Neural progenitor cell (in vitro differentiated cells): Measurements from ENCODE around the gene HNRNPCL4. TPM values are rescaled to one million over a fixed set of nuclear protein-coding genes. Genes with fewer than 3 reads are reported as not detected.
"Not testable (repeated sequence)": the region's sequence is repeated elsewhere in the genome, so short reads cannot be mapped to it uniquely, and the experiment has no call there.

Experiments
- DNase-seq: peaks from one replicate; pipeline ENCODE4 v3.0.0-alpha.2; 2016; ENCODE audit warnings: low spot score
- H2AFZ ChIP-seq: fragments of 200-600 bp; sonication (generic); replicated peaks from 2 replicates; pipeline ENCODE4 v1.6.1; 2016; ENCODE audit warnings: antibody characterized with exemption
- H3F3A ChIP-seq: fragments of 200-600 bp; sonication (generic); 2 replicates; pipeline ENCODE4 v1.6.1; 2016; ENCODE audit warnings: antibody characterized with exemption, low read depth
- H3K27ac ChIP-seq: fragments of 200-600 bp; sonication (generic); 2 replicates; pipeline ENCODE4 v1.5.1; 2016; ENCODE audit warnings: mild to moderate bottlenecking
- H3K27me3 ChIP-seq: fragments of 200-600 bp; sonication (generic); 2 replicates; pipeline ENCODE4 v1.6.1; 2016; ENCODE audit warnings: mild to moderate bottlenecking, moderate library complexity
- H3K36me3 ChIP-seq: fragments of 200-600 bp; sonication (generic); 2 replicates; pipeline ENCODE4 v1.5.1; 2016
- H3K4me1 ChIP-seq: fragments of 200-600 bp; sonication (generic); 2 replicates; pipeline ENCODE4 v1.6.1; 2016; ENCODE audit warnings: mixed run types
- H3K4me2 ChIP-seq: fragments of 200-600 bp; sonication (generic); 2 replicates; pipeline ENCODE4 v1.6.1; 2016
- H3K4me3 ChIP-seq: fragments of 200-600 bp; sonication (generic); 2 replicates; pipeline ENCODE4 v1.5.1; 2016
- H3K79me2 ChIP-seq: fragments of 200-600 bp; sonication (generic); 2 replicates; pipeline ENCODE4 v1.6.1; 2016; ENCODE audit warnings: low read depth
- H3K9ac ChIP-seq: fragments of 200-600 bp; sonication (generic); 2 replicates; pipeline ENCODE4 v1.6.1; 2016
- H3K9me3 ChIP-seq: fragments of 200-600 bp; sonication (generic); 2 replicates; pipeline ENCODE4 v1.5.1; 2016; ENCODE audit warnings: low read depth
- H4K20me1 ChIP-seq: fragments of 200-600 bp; sonication (generic); 2 replicates; pipeline ENCODE4 v1.6.1; 2016; ENCODE audit warnings: low read depth
- H3K27ac Mint-ChIP-seq: 3 replicates; pipeline ENCODE4 v1.8.0; 2021; ENCODE audit warnings: mixed read lengths
- H3K27me3 Mint-ChIP-seq: 2 replicates; pipeline ENCODE4 v1.8.0; 2022; ENCODE audit warnings: low read depth, mild to moderate bottlenecking, inconsistent platforms, moderate library complexity, mixed read lengths; ENCODE audit not compliant: insufficient read depth
- H3K36me3 Mint-ChIP-seq: 3 replicates; pipeline ENCODE4 v1.8.0; 2021; ENCODE audit warnings: mixed read lengths
- H3K4me1 Mint-ChIP-seq: 3 replicates; pipeline ENCODE4 v1.8.0; 2021; ENCODE audit warnings: mixed read lengths
- H3K4me3 Mint-ChIP-seq: 3 replicates; pipeline ENCODE4 v1.8.0; 2021; ENCODE audit warnings: mild to moderate bottlenecking, moderate library complexity, mixed read lengths
- H3K9me3 Mint-ChIP-seq: 3 replicates; pipeline ENCODE4 v1.8.0; 2020; ENCODE audit warnings: mixed read lengths
- total RNA-seq: library from RNA; depleted of rRNA; stranded (reverse); fragments of >200 nt; gene quantifications from 2 replicates; pipeline ENCODE4 v1.2.3, GENCODE V29; 2015; ENCODE audit warnings: low replicate concordance

The HNRNPCL4 gene
- not detected in 2 replicates for total RNA-seq

- not testable (repeated sequence) for H3K9ac ChIP-seq, H3K4me1 Mint-ChIP-seq, H3K4me1 ChIP-seq, H3F3A ChIP-seq, H3K36me3 Mint-ChIP-seq, H3K4me2 ChIP-seq, H3K4me3 ChIP-seq, H3K4me3 Mint-ChIP-seq, H2AFZ ChIP-seq, H3K9me3 Mint-ChIP-seq, H3K79me2 ChIP-seq, H3K27me3 Mint-ChIP-seq, H3K27ac ChIP-seq, H4K20me1 ChIP-seq, DNase-seq, H3K36me3 ChIP-seq, H3K27ac Mint-ChIP-seq, H3K27me3 ChIP-seq, H3K9me3 ChIP-seq
These were observed at the start of gene HNRNPCL4 for GRCh38 chr1:13165531-13165930. TSS of gene HNRNPCL4 (minus strand) at chr1:13165631. CDS start at chr1:13165467, 164 bp downstream.

DNA sequence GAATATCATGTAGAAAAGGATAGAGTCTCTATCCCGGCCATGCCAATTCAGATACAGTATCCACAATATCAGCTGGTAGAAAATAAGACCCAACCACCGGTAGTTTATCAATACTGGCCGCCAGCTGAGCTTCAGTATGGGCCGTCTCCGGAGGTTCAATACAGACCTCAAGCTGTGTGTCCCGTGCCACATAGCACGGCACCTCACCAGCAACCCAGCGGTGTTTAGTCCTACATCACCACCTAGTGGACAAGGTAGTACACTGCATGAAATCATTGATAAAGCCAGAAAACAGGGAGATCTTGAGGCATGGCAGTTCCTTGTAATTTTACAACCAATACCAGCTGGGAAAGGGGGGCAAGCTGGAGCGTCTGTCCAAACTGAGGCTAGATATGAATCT lies 43.3 kb upstream of the HNRNPCL4 start:
- H3K27ac ChIP-seq, H3F3A ChIP-seq, H3K9me3 ChIP-seq, DNase-seq, H3K27me3 ChIP-seq, H3K36me3 Mint-ChIP-seq, H3K4me3 ChIP-seq, H3K27me3 Mint-ChIP-seq, H4K20me1 ChIP-seq, H3K4me3 Mint-ChIP-seq, H3K4me2 ChIP-seq, H3K9me3 Mint-ChIP-seq, H3K9ac ChIP-seq, H3K27ac Mint-ChIP-seq, H3K36me3 ChIP-seq, H3K4me1 Mint-ChIP-seq, H3K4me1 ChIP-seq, H3K79me2 ChIP-seq, H2AFZ ChIP-seq: not testable (repeated sequence)

DNA sequence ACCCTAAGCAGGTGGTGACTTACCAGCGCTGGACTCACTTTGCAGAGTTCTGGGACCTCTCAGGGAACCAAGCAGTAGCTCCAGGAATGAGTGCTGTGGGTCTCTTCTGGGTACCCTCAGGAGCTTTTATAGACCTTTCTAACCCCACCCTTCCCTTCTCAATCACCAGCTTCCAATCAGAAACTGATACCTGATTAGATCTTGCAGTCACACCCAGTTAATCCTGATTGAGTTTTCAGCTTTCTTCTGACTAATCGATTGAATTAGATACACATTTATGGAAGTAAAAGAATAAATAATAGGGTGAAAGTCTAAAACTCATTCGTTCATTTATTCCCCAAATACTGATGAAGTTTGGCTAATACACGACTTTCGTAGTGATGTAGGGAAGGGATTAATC lies 35.9 kb upstream of the HNRNPCL4 start, which contains the start of gene PRAMEF13:
PRAMEF13 (minus strand) TSS at position 101 of the 400 bp plus-strand sequence. CDS start 1,820 bp downstream, outside the sequence.
- not testable (repeated sequence) for H3F3A ChIP-seq, H3K9me3 Mint-ChIP-seq, H4K20me1 ChIP-seq, H3K27me3 Mint-ChIP-seq, H3K79me2 ChIP-seq, H3K4me1 Mint-ChIP-seq, H3K4me1 ChIP-seq, H3K9me3 ChIP-seq, H3K9ac ChIP-seq, H3K36me3 Mint-ChIP-seq, H3K36me3 ChIP-seq, H3K4me3 Mint-ChIP-seq, H3K4me3 ChIP-seq, H3K27me3 ChIP-seq, H3K27ac Mint-ChIP-seq, DNase-seq, H3K4me2 ChIP-seq, H2AFZ ChIP-seq, H3K27ac ChIP-seq

DNA sequence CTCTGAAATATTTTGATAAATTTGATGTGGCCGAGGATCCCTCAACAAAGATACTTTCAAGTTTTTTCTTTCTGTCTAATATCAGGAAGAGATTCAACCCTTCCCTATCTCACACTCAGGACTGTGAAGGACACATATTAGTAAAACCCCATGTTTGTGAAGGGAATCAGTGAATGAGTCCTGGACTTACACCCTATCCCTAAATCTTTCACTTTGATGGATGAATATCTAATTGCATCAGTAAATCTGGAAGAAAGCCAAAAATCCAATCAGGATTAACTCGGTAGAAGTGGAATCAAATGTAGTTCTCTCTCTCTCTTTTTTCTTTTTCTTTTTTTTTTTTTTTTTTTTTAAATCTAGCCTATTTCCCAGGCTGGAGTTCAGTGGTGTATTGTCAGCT lies 6.1 kb upstream of the HNRNPCL4 start, which contains the start of gene PRAMEF9:
PRAMEF9 (plus strand) TSS at position 301 of the 400 bp plus-strand sequence. CDS start 3,433 bp downstream, outside the sequence.
- H3K27ac Mint-ChIP-seq, H3K27me3 ChIP-seq, H3K4me3 ChIP-seq, H3K4me2 ChIP-seq, H3K9me3 Mint-ChIP-seq, H3K27me3 Mint-ChIP-seq, H3K4me3 Mint-ChIP-seq, H3K9ac ChIP-seq, H2AFZ ChIP-seq, H3F3A ChIP-seq, H4K20me1 ChIP-seq, H3K9me3 ChIP-seq, H3K79me2 ChIP-seq, H3K4me1 ChIP-seq, H3K4me1 Mint-ChIP-seq, H3K27ac ChIP-seq, H3K36me3 ChIP-seq, DNase-seq, H3K36me3 Mint-ChIP-seq: not testable (repeated sequence)

DNA sequence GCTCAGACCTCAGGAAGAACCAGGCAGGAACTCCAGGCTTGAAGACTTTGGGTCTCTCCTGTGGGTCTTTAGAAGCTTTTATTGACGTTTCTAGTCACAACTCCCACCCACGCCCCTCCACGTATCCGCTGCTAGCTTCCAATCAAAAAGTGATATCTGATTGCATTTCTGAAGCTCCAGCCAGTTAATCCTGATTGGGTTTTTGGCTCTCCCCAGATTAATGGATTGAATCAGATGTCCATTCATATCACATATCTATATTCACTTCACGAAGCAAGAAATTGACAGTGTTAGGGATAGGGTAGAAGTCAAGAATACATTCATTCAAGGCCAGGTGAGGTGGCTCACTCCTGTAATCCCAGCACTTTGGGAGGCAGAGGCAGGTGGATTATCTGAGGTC lies 9.5 kb downstream of the HNRNPCL4 start, which contains the start of gene PRAMEF26:
PRAMEF26 (minus strand) TSS at position 101 of the 400 bp plus-strand sequence. CDS start 2,914 bp downstream, outside the sequence.
- not testable (repeated sequence) for H3K36me3 ChIP-seq, H3K4me3 ChIP-seq, H3K9me3 Mint-ChIP-seq, H3K36me3 Mint-ChIP-seq, H2AFZ ChIP-seq, H3K27ac ChIP-seq, H3K27me3 ChIP-seq, H3K4me2 ChIP-seq, H3K9ac ChIP-seq, H3K27me3 Mint-ChIP-seq, H3F3A ChIP-seq, DNase-seq, H3K4me1 Mint-ChIP-seq, H3K79me2 ChIP-seq, H3K4me3 Mint-ChIP-seq, H3K27ac Mint-ChIP-seq, H3K4me1 ChIP-seq, H4K20me1 ChIP-seq, H3K9me3 ChIP-seq

DNA sequence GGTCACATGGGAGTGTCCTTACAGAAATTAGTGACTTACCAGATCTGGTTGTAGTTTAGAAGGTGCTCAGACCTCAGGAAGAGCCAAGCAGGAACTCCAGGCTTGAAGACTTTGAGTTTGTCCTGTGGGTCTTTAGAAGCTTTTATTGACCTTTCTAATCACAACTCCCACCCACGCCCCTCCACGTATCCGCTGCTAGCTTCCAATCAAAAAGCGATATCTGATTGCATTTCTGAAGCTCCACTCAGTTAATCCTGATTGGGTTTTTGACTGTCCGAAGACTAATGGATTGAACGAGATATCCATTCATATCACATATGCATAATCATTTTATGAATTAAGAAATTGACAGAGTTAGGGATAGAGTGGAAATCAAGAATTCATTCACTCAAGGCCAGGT lies 48.7 kb downstream of the HNRNPCL4 start, which contains the start of gene HNRNPCL2:
HNRNPCL2 (minus strand) TSS at position 101 of the 400 bp plus-strand sequence. CDS start 454 bp downstream, outside the sequence.
- H3K4me3 ChIP-seq, H3K4me2 ChIP-seq, H3K4me1 ChIP-seq, H3K27ac Mint-ChIP-seq, H3K27me3 ChIP-seq, H3K79me2 ChIP-seq, DNase-seq, H2AFZ ChIP-seq, H3K4me1 Mint-ChIP-seq, H3K27ac ChIP-seq, H3K36me3 ChIP-seq, H3K9me3 Mint-ChIP-seq, H3K27me3 Mint-ChIP-seq, H3F3A ChIP-seq, H4K20me1 ChIP-seq, H3K36me3 Mint-ChIP-seq, H3K9ac ChIP-seq, H3K4me3 Mint-ChIP-seq: not testable (repeated sequence)
- peaks cover 14% of the 10 kb centered on the region for H3K9me3 ChIP-seq

Other genes starting within 250 kb of the HNRNPCL4 start
- not detected in 2 replicates for gene PRAMEF7, start 249.0 kb downstream of the HNRNPCL4 start, total RNA-seq
- not detected in 2 replicates for gene PRAMEF6, start 218.1 kb downstream of the HNRNPCL4 start, total RNA-seq
- not detected in 2 replicates for gene PRAMEF27, start 109.1 kb downstream of the HNRNPCL4 start, total RNA-seq
- not detected in 2 replicates for gene HNRNPCL3, start 104.9 kb downstream of the HNRNPCL4 start, total RNA-seq
- gene PRAMEF25, start 94.9 kb downstream of the HNRNPCL4 start, total RNA-seq: not detected in 2 replicates
- gene HNRNPCL2, start 48.8 kb downstream of the HNRNPCL4 start, total RNA-seq: not detected in 2 replicates
- gene PRAMEF26, start 9.6 kb downstream of the HNRNPCL4 start, total RNA-seq: not detected in 2 replicates
- gene PRAMEF9, start 6.2 kb upstream of the HNRNPCL4 start, total RNA-seq: not detected in 2 replicates
- gene PRAMEF13, start 35.8 kb upstream of the HNRNPCL4 start, total RNA-seq: not detected in 2 replicates
- gene PRAMEF18, start 60.5 kb upstream of the HNRNPCL4 start, total RNA-seq: not detected in 2 replicates
- gene PRAMEF5, start 88.6 kb upstream of the HNRNPCL4 start, total RNA-seq: not detected in 2 replicates
- not detected in 2 replicates for gene PRAMEF8, start 119.5 kb upstream of the HNRNPCL4 start, total RNA-seq
- not detected in 2 replicates for gene PRAMEF33, start 137.9 kb upstream of the HNRNPCL4 start, total RNA-seq
- gene PRAMEF15, start 149.9 kb upstream of the HNRNPCL4 start, total RNA-seq: not detected in 2 replicates
- gene PRAMEF14, start 181.5 kb upstream of the HNRNPCL4 start, total RNA-seq: not detected in 2 replicates
- not detected in 2 replicates for gene PRAMEF19, start 206.3 kb upstream of the HNRNPCL4 start, total RNA-seq
- not detected in 2 replicates for gene PRAMEF17, start 224.0 kb upstream of the HNRNPCL4 start, total RNA-seq
- gene PRAMEF20, start 244.8 kb upstream of the HNRNPCL4 start, total RNA-seq: not detected in 2 replicates